ENCODE measurements around the gene COX6B1.

GRCh38 chr19:35655600-35655999, 7.5 kb downstream of the COX6B1 start:
- no peak for TF ChIP-seq CTCF (IDR thresholded peaks at IDR 0.05)
- TF ChIP-seq POLR2A (IDR thresholded peaks at IDR 0.05): no peak

All from heart left ventricle (tissue), 13 donors.